Ovary (tissue), 3 donors: ENCODE data around the gene EAPP.

Source experiments
- CTCF ChIP-seq, 3 donors: fragments of 450-650 bp in 2 of 3; fragments of 200-600 bp in 1 of 3; IDR thresholded peaks; one replicate each; pipeline versions ENCODE4 v1.5.1 to v1.8.0; 2016 to 2022; ENCODE audit warnings: antibody characterized with exemption in 3 of 3, mild to moderate bottlenecking in 1 of 3
- EP300 ChIP-seq: sonication (generic); formaldehyde crosslinking; IDR thresholded peaks from one replicate; pipeline ENCODE4 v1.6.1; 2017; ENCODE audit warnings: antibody characterized with exemption
- POLR2A ChIP-seq: fragments of 450-650 bp; IDR thresholded peaks from one replicate; pipeline ENCODE4 v1.6.1; 2017; ENCODE audit warnings: antibody characterized with exemption, mild to moderate bottlenecking, moderate library complexity
- donor health status: DM: no; HTN: no; CAD: no.

DNA sequence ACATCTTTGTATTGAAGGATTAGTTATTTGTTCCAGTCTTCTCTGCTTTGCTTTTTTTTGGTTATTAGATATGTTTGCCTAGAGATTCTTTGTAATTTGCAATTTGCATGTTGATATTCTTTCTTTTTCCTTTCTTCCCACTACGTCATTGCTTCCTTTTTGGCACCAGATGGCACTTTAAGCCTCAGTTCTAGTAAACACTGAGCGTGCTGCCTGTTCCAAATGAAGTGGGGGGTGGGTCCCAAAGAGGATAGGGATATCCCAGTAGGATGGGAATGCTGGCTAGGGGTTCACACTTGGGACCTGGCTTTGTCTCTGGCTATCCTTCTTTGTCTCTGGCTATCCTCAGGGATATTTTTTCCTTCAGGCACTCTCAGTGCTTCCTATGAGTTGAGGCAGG lies 17.0 kb downstream of the EAPP start:
- TF ChIP-seq EP300 (no peak), POLR2A (no peak), CTCF (IDR thresholded peaks at IDR 0.05) (no peak)
